ENCODE results near the gene SYNE2.

DNA sequence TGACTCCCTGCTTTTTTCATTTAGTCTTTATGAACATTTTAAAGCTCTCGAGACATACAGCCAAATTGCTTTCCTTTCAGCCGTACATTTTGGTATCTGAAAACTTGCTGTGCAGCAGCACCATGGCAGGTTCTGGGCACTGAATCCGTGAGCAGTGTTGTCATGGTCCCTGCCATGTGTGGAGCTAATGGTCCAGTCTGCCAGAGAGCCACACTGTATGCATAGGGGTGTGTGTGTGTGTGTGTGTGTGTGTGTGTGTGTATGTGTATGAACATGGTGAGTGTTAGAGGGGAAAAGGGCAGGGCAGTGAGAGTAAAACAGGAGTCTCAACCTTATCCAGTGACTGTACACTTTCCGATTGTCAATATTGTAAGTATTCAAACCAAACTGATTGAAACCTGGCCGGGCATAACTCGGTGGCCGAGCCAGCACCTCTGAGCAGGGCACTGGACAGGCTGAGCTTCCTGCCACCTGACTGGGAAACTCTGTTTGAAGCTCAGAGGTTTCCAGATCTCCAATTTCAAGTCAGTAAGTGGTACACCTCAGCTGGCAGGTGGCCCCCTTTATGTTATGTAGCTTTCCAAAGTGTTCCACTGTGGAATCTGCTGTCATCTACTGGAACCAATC, 331.4 kb downstream of the SYNE2 start:
- TF ChIP-seq, protein P1, sequence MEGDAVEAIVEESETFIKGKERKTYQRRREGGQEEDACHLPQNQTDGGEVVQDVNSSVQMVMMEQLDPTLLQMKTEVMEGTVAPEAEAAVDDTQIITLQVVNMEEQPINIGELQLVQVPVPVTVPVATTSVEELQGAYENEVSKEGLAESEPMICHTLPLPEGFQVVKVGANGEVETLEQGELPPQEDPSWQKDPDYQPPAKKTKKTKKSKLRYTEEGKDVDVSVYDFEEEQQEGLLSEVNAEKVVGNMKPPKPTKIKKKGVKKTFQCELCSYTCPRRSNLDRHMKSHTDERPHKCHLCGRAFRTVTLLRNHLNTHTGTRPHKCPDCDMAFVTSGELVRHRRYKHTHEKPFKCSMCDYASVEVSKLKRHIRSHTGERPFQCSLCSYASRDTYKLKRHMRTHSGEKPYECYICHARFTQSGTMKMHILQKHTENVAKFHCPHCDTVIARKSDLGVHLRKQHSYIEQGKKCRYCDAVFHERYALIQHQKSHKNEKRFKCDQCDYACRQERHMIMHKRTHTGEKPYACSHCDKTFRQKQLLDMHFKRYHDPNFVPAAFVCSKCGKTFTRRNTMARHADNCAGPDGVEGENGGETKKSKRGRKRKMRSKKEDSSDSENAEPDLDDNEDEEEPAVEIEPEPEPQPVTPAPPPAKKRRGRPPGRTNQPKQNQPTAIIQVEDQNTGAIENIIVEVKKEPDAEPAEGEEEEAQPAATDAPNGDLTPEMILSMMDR (IDR thresholded peaks at IDR 0.05; ENCODE audit: poor library complexity, severe bottlenecking): no peak
- TF ChIP-seq, protein P2, sequence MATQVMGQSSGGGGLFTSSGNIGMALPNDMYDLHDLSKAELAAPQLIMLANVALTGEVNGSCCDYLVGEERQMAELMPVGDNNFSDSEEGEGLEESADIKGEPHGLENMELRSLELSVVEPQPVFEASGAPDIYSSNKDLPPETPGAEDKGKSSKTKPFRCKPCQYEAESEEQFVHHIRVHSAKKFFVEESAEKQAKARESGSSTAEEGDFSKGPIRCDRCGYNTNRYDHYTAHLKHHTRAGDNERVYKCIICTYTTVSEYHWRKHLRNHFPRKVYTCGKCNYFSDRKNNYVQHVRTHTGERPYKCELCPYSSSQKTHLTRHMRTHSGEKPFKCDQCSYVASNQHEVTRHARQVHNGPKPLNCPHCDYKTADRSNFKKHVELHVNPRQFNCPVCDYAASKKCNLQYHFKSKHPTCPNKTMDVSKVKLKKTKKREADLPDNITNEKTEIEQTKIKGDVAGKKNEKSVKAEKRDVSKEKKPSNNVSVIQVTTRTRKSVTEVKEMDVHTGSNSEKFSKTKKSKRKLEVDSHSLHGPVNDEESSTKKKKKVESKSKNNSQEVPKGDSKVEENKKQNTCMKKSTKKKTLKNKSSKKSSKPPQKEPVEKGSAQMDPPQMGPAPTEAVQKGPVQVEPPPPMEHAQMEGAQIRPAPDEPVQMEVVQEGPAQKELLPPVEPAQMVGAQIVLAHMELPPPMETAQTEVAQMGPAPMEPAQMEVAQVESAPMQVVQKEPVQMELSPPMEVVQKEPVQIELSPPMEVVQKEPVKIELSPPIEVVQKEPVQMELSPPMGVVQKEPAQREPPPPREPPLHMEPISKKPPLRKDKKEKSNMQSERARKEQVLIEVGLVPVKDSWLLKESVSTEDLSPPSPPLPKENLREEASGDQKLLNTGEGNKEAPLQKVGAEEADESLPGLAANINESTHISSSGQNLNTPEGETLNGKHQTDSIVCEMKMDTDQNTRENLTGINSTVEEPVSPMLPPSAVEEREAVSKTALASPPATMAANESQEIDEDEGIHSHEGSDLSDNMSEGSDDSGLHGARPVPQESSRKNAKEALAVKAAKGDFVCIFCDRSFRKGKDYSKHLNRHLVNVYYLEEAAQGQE (IDR thresholded peaks at IDR 0.05; ENCODE audit: borderline replicate concordance): no peak
- no peak for TF ChIP-seq MXI1 (conservative IDR thresholded peaks at IDR 0.05; ENCODE audit: poor library complexity, severe bottlenecking)
- TF ChIP-seq POLR2AphosphoS5 (IDR thresholded peaks at IDR 0.05): no peak
- no peak for TF ChIP-seq RAD21 (conservative IDR thresholded peaks at IDR 0.05)

All from neural cell (in vitro differentiated cells).